HepG2 (cell line): ENCODE results near the gene YPEL5. TPM values are rescaled to one million over a fixed set of nuclear protein-coding genes. Genes with fewer than 3 reads are reported as not detected.

Experiments used
- DRAP1 ChIP-seq: IDR thresholded peaks from 2 replicates; pipeline ENCODE4 v1.6.1; 2016; ENCODE audit warnings: missing genetic modification reagents, missing compliant biosample characterization
- HIVEP1 ChIP-seq: sonication (generic); formaldehyde crosslinking; IDR thresholded peaks from 2 replicates; pipeline ENCODE4 v1.4.0; 2020; ENCODE audit warnings: mild to moderate bottlenecking, missing genetic modification reagents
- HNF1B ChIP-seq: sonication (generic); formaldehyde crosslinking; IDR thresholded peaks from 2 replicates; pipeline ENCODE4 v1.5.1; 2020; ENCODE audit warnings: mild to moderate bottlenecking, moderate library complexity, missing genetic modification reagents
- KDM1A ChIP-seq: IDR thresholded peaks from 2 replicates; pipeline ENCODE4 v1.6.1; 2016; ENCODE audit warnings: missing compliant biosample characterization
- MYNN ChIP-seq: sonication (generic); formaldehyde crosslinking; IDR thresholded peaks from 2 replicates; pipeline ENCODE4 v1.4.0; 2020; ENCODE audit warnings: mild to moderate bottlenecking, low read depth, missing genetic modification reagents
- NFYC ChIP-seq: IDR thresholded peaks from 2 replicates; pipeline ENCODE4 v1.6.1; 2016; ENCODE audit warnings: missing genetic modification reagents, missing compliant biosample characterization
- RNF219 ChIP-seq: sonication (generic); formaldehyde crosslinking; IDR thresholded peaks from 2 replicates; pipeline ENCODE4 v1.5.0; 2020; ENCODE audit warnings: mild to moderate bottlenecking, missing genetic modification reagents
- TRIM24 ChIP-seq: sonication (generic); formaldehyde crosslinking; IDR thresholded peaks from 2 replicates; pipeline ENCODE4 v1.8.0; 2022; ENCODE audit warnings: mild to moderate bottlenecking, missing genetic modification reagents
- ZBTB33 ChIP-seq: sonication (generic); formaldehyde crosslinking; IDR thresholded peaks from 2 replicates; pipeline ENCODE4 v1.4.0; 2020; ENCODE audit warnings: missing genetic modification reagents
- ZNF256 ChIP-seq: sonication (generic); formaldehyde crosslinking; conservative IDR thresholded peaks from 2 replicates; pipeline ENCODE4 v1.4.0; 2020; ENCODE audit warnings: missing genetic modification reagents
- ZNF281 ChIP-seq: sonication (generic); formaldehyde crosslinking; IDR thresholded peaks from 2 replicates; pipeline ENCODE4 v1.4.0; 2020; ENCODE audit warnings: missing genetic modification reagents, borderline replicate concordance
- ZNF451 ChIP-seq: sonication (generic); formaldehyde crosslinking; IDR thresholded peaks from 2 replicates; pipeline ENCODE4 v1.5.0; 2020; ENCODE audit warnings: mild to moderate bottlenecking, missing genetic modification reagents
- ZNF691 ChIP-seq: sonication (generic); formaldehyde crosslinking; IDR thresholded peaks from 2 replicates; pipeline ENCODE4 v1.4.0; 2020; ENCODE audit warnings: missing genetic modification reagents, low read depth, mild to moderate bottlenecking, borderline replicate concordance
- polyA plus RNA-seq, 8 experiments: library from polyadenylated mRNA; depleted of rRNA in 3 of 8; stranded (reverse) in 7 of 8; unstranded in 1 of 8; fragments of >200 nt; fragmentation: Illumina TruSeq in 4 of 8; extraction: Trizol in 4 of 8; gene quantifications; 2 replicates each; pipeline versions ENCODE4 v1.2.1 to v1.2.3, GENCODE V29; 2011 to 2016; ENCODE audit warnings: low read depth in 4 of 8, missing spikeins in 1 of 8, mixed read lengths in 1 of 8; ENCODE audit not compliant: insufficient read depth in 1 of 8
- total RNA-seq, 5 experiments: library from RNA; depleted of rRNA; stranded (reverse); fragments of >200 nt; fragmentation: Illumina TruSeq; extraction: Trizol; gene quantifications; 2 replicates each; pipeline ENCODE4 v1.2.3, GENCODE V29; 2016; ENCODE audit warnings: low read depth in 1 of 5
- TF ChIP-seq, protein P1 (sequence below): sonication (generic); formaldehyde crosslinking; IDR thresholded peaks from 2 replicates; pipeline ENCODE4 v1.4.0; 2020; ENCODE audit warnings: mild to moderate bottlenecking, missing genetic modification reagents
- TF ChIP-seq, protein P2 (sequence below): sonication (generic); formaldehyde crosslinking; IDR thresholded peaks from 2 replicates; pipeline ENCODE4 v1.5.0; 2020; ENCODE audit warnings: mild to moderate bottlenecking, low read depth, missing genetic modification reagents, borderline replicate concordance

Gene YPEL5
- total and polyA plus RNA-seq, 2 of the 13 experiments (the other 11 are each of a cell fraction or from before 2014, with no cell fraction given) = 12.7 to 49.7 TPM

DNA sequence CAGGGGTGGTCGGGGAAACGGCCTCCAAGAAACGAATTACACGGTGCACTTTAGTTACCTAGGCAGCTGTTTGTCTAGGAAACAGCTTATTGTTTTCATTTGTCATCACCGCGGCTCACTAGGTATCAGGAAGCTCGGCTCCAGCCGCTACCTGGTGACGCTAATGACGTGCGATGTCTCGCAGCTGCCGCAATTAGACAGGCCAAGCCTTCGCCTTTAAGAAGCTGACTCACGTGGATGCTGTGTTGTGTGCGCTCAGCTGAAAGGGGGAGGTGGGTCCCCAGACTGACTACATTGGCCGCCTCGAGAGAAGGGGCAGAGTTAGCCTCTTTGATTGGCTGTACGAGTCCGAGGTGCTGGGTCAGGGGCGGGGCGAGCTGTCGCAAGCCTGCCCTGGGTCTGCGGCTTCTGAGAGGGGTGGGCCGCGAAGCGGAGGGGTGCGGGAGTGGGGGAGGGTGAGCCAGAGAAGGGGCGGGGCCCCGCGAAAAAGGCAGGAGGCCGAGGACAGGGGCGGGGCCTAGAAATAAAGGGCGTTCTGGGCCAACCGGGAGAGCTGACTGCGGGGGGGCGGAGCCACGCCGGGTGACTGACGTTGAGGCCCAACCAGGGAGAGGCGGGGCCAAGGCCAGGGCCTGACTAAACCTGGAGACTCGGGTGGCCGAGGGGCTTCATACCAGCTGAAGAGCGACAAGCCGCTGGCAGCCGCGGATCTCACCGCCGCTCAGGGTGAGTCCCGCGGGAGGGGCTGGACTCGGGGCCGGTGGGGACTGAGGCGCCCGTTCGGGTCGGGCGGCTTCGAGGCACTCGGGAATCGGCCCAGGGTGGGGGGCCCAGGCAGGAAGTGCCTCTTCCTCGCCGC, at the start of gene YPEL5 (continued):
- TF ChIP-seq ZBTB33 (CRISPR knock-in tag) = no peak
- TF ChIP-seq, protein P1, sequence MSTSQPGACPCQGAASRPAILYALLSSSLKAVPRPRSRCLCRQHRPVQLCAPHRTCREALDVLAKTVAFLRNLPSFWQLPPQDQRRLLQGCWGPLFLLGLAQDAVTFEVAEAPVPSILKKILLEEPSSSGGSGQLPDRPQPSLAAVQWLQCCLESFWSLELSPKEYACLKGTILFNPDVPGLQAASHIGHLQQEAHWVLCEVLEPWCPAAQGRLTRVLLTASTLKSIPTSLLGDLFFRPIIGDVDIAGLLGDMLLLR = no peak
- no peak for TF ChIP-seq KDM1A
- peak; percentile 79 for TF ChIP-seq HNF1B (CRISPR knock-in tag)
- TF ChIP-seq RNF219 (CRISPR knock-in tag) = no peak
- peak; percentile 93 for TF ChIP-seq NFYC (CRISPR knock-in tag)
- TF ChIP-seq TRIM24 (CRISPR knock-in tag) = no peak
- no peak for TF ChIP-seq MYNN (CRISPR knock-in tag)
- TF ChIP-seq HIVEP1 (CRISPR knock-in tag) = peak; percentile 56; the same call in 1 of the 2 replicates
- no peak for TF ChIP-seq ZNF256 (CRISPR knock-in tag)
- peak; percentile 87; the same call in 1 of the 2 replicates for TF ChIP-seq ZNF281 (CRISPR knock-in tag)
- peak; percentile 13; the same call in 1 of the 2 replicates for TF ChIP-seq ZNF691 (CRISPR knock-in tag)
- TF ChIP-seq, protein P2, sequence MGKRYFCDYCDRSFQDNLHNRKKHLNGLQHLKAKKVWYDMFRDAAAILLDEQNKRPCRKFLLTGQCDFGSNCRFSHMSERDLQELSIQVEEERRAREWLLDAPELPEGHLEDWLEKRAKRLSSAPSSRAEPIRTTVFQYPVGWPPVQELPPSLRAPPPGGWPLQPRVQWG = no peak
- peak; percentile 95 for TF ChIP-seq DRAP1 (CRISPR knock-in tag)
- peak; percentile 59; the same call in 1 of the 2 replicates for TF ChIP-seq ZNF451
